SK-N-SH treated with all-trans-retinoic acid at 6 μM for 48 hours (cell line): ENCODE results near the gene RERG.

ENCODE experiments used
- CSDC2 ChIP-seq: fragments of 250-450 bp; sonication (Bioruptor Pico); IDR thresholded peaks from 2 replicates; pipeline ENCODE4 v1.5.0; 2020; ENCODE audit warnings: mild to moderate bottlenecking, moderate library complexity
- ESRRG ChIP-seq: fragments of 250-450 bp; sonication (Bioruptor Pico); IDR thresholded peaks from 2 replicates; pipeline ENCODE4 v1.6.1; 2021; ENCODE audit warnings: mild to moderate bottlenecking
- ISL1 ChIP-seq: fragments of 250-450 bp; sonication (Bioruptor Pico); IDR thresholded peaks from 2 replicates; pipeline ENCODE4 v2.1.2; 2022; ENCODE audit warnings: mild to moderate bottlenecking, moderate library complexity
- OSR1 ChIP-seq: fragments of 250-450 bp; sonication (Bioruptor Pico); IDR thresholded peaks from 2 replicates; pipeline ENCODE4 v1.8.0; 2022; ENCODE audit warnings: moderate library complexity, mild to moderate bottlenecking, inconsistent platforms
- RARB ChIP-seq: fragments of 250-450 bp; sonication (Bioruptor Pico); IDR thresholded peaks from 2 replicates; pipeline ENCODE4 v1.8.0; 2021; ENCODE audit warnings: mild to moderate bottlenecking, moderate library complexity
- ZNF565 ChIP-seq: fragments of 450-650 bp; formaldehyde crosslinking; conservative IDR thresholded peaks from 2 replicates; pipeline ENCODE4 v1.5.0; 2020; ENCODE audit warnings: low read depth, mild to moderate bottlenecking, moderate library complexity
- ZNF8 ChIP-seq: fragments of 450-650 bp; formaldehyde crosslinking; IDR thresholded peaks from 2 replicates; pipeline ENCODE4 v1.5.0; 2020; ENCODE audit warnings: mild to moderate bottlenecking, moderate library complexity
- TF ChIP-seq, protein P1 (sequence below): fragments of 250-450 bp; sonication (Bioruptor Pico); IDR thresholded peaks from 2 replicates; pipeline ENCODE4 v1.8.0; 2021; ENCODE audit warnings: low read depth, mild to moderate bottlenecking, moderate library complexity, borderline replicate concordance
- TF ChIP-seq, protein P2 (sequence below): fragments of 250-450 bp; sonication (Bioruptor Pico); IDR thresholded peaks from 2 replicates; pipeline ENCODE4 v1.5.0; 2020; ENCODE audit warnings: mild to moderate bottlenecking, moderate library complexity
- TF ChIP-seq, protein P3 (sequence below): fragments of 250-450 bp; sonication (Bioruptor Pico); IDR thresholded peaks from 2 replicates; pipeline ENCODE4 v1.5.1; 2020; ENCODE audit warnings: low read depth, mild to moderate bottlenecking, moderate library complexity

DNA sequence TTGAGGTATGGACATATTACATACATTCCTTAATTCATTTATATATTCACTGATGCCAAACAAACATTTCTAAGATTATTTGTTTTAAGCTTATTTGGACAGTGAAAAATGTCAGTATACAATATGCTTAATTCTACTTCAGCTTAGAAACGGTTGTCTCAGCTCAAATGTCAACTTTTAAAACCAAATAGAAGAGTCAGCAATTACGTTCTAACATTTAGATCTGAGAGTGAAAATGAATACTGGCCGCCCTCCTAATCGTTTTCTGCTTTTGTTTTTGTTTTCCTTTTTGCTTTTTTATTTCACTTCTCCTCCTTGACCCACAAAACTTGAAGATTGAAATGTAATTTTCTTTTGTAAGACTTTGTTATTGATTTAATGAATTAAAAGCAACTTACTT is 19.7 kb upstream of the RERG start:
- TF ChIP-seq ZNF565 (CRISPR knock-in tag) (no peak), OSR1 (CRISPR knock-in tag) (no peak), CSDC2 (CRISPR knock-in tag) (no peak), ISL1 (no peak), RARB (CRISPR knock-in tag) (no peak), ESRRG (CRISPR knock-in tag) (no peak), ZNF8 (CRISPR knock-in tag) (no peak)
- TF ChIP-seq, protein P1, sequence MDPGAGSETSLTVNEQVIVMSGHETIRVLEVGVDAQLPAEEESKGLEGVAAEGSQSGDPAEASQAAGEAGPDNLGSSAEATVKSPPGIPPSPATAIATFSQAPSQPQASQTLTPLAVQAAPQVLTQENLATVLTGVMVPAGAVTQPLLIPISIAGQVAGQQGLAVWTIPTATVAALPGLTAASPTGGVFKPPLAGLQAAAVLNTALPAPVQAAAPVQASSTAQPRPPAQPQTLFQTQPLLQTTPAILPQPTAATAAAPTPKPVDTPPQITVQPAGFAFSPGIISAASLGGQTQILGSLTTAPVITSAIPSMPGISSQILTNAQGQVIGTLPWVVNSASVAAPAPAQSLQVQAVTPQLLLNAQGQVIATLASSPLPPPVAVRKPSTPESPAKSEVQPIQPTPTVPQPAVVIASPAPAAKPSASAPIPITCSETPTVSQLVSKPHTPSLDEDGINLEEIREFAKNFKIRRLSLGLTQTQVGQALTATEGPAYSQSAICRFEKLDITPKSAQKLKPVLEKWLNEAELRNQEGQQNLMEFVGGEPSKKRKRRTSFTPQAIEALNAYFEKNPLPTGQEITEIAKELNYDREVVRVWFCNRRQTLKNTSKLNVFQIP (CRISPR knock-in tag) = no peak
- TF ChIP-seq, protein P2, sequence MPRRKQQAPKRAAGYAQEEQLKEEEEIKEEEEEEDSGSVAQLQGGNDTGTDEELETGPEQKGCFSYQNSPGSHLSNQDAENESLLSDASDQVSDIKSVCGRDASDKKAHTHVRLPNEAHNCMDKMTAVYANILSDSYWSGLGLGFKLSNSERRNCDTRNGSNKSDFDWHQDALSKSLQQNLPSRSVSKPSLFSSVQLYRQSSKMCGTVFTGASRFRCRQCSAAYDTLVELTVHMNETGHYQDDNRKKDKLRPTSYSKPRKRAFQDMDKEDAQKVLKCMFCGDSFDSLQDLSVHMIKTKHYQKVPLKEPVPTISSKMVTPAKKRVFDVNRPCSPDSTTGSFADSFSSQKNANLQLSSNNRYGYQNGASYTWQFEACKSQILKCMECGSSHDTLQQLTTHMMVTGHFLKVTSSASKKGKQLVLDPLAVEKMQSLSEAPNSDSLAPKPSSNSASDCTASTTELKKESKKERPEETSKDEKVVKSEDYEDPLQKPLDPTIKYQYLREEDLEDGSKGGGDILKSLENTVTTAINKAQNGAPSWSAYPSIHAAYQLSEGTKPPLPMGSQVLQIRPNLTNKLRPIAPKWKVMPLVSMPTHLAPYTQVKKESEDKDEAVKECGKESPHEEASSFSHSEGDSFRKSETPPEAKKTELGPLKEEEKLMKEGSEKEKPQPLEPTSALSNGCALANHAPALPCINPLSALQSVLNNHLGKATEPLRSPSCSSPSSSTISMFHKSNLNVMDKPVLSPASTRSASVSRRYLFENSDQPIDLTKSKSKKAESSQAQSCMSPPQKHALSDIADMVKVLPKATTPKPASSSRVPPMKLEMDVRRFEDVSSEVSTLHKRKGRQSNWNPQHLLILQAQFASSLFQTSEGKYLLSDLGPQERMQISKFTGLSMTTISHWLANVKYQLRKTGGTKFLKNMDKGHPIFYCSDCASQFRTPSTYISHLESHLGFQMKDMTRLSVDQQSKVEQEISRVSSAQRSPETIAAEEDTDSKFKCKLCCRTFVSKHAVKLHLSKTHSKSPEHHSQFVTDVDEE (CRISPR knock-in tag) = no peak
- TF ChIP-seq, protein P3, sequence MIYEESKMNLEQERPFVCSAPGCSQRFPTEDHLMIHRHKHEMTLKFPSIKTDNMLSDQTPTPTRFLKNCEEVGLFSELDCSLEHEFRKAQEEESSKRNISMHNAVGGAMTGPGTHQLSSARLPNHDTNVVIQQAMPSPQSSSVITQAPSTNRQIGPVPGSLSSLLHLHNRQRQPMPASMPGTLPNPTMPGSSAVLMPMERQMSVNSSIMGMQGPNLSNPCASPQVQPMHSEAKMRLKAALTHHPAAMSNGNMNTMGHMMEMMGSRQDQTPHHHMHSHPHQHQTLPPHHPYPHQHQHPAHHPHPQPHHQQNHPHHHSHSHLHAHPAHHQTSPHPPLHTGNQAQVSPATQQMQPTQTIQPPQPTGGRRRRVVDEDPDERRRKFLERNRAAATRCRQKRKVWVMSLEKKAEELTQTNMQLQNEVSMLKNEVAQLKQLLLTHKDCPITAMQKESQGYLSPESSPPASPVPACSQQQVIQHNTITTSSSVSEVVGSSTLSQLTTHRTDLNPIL (CRISPR knock-in tag) = no peak
